ENCODE measurements around the gene ZDHHC12.

DNA sequence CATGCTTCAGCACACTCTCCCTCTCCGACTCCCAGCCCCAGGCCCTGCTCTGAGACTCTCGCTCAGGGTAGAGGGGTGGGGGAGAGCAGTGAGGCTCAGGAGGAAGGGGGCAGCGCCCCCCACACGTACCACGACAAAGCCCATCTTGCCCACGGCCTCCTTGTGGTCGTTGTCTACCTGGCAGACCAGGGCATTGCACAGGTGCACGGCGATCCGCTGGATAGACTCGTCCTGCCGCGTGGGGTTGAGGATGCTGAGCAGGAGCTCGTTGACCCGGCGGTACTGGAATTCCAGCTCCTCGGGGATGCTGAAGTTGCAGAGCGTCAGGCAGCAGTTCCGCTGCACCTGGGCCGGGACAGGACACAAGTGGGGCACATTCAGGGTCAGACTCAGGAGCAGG lies 18.5 kb upstream of the ZDHHC12 start:
- TF ChIP-seq, protein P1, sequence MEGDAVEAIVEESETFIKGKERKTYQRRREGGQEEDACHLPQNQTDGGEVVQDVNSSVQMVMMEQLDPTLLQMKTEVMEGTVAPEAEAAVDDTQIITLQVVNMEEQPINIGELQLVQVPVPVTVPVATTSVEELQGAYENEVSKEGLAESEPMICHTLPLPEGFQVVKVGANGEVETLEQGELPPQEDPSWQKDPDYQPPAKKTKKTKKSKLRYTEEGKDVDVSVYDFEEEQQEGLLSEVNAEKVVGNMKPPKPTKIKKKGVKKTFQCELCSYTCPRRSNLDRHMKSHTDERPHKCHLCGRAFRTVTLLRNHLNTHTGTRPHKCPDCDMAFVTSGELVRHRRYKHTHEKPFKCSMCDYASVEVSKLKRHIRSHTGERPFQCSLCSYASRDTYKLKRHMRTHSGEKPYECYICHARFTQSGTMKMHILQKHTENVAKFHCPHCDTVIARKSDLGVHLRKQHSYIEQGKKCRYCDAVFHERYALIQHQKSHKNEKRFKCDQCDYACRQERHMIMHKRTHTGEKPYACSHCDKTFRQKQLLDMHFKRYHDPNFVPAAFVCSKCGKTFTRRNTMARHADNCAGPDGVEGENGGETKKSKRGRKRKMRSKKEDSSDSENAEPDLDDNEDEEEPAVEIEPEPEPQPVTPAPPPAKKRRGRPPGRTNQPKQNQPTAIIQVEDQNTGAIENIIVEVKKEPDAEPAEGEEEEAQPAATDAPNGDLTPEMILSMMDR (IDR thresholded peaks at IDR 0.05; ENCODE audit: extremely low read depth in 1 of 2, insufficient read depth in 1 of 2, low read depth in 1 of 2, low read length in 2 of 2): no peak
- TF ChIP-seq POLR2A (IDR thresholded peaks at IDR 0.05; ENCODE audit: low read depth, low read length): no peak
- no peak for TF ChIP-seq GATA2 (IDR thresholded peaks at IDR 0.05; ENCODE audit: insufficient read depth, insufficient read length, low read depth, low read length)
- no peak for TF ChIP-seq MYC (IDR thresholded peaks at IDR 0.05; ENCODE audit: low read depth, low read length)
- no peak for TF ChIP-seq EZH2 (IDR thresholded peaks at IDR 0.05; ENCODE audit: borderline replicate concordance, low read depth, low read length, severe bottlenecking)
- no peak for TF ChIP-seq POLR2AphosphoS5 (IDR thresholded peaks at IDR 0.05; ENCODE audit: insufficient read depth, low read depth, low read length)
- TF ChIP-seq, protein P2, sequence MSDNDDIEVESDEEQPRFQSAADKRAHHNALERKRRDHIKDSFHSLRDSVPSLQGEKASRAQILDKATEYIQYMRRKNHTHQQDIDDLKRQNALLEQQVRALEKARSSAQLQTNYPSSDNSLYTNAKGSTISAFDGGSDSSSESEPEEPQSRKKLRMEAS (IDR thresholded peaks at IDR 0.05; ENCODE audit: insufficient read depth, insufficient read length): no peak
- TF ChIP-seq JUN (IDR thresholded peaks at IDR 0.05; ENCODE audit: borderline replicate concordance, insufficient read depth, insufficient read length, low read depth): no peak
- TF ChIP-seq FOS (IDR thresholded peaks at IDR 0.05; ENCODE audit: borderline replicate concordance, insufficient read depth, low read length): no peak
